Measurements from ENCODE around the gene CYTH4.

Gene CYTH4

DNA sequence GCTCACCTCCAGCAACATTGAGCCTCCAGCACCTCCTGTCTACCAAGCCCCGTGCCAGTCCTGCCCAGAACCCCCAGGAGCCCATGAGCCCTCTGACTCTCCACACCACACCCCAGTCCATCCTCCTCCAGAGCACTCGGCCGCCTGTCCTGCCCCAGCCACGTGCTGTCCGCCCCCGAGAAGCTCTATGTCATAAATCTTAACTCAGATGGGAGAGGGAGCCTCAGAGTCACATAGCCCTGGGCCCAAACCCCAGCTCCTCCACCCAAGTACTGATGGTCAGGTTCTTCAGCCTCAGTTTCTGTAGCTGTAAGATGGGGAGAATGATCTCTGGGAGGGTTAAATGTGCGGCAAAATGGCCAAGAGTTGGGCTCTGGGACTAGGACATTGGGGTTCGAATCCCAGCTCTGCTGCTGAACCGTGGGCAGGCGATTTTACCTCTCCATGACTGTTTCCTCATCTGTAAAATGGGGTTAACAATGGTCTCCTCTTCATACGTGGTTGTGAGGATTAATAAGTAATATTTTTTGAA lies 27.8 kb downstream of the CYTH4 start:
- DNase-seq (ENCODE audit: low read depth, low spot score): no peak

GRCh38 chr22:37310815-37311595 lies 28.7 kb downstream of the CYTH4 start:
- no peak for DNase-seq (ENCODE audit: low read depth, low spot score)

GRCh38 chr22:37311761-37312312 lies 29.5 kb downstream of the CYTH4 start:
- DNase-seq (ENCODE audit: low read depth, low spot score): no peak

GRCh38 chr22:37312549-37313183 lies 30.4 kb downstream of the CYTH4 start:
- DNase-seq (ENCODE audit: low read depth, low spot score): no peak

GRCh38 chr22:37313376-37314314 lies 31.3 kb downstream of the CYTH4 start:
- no peak for DNase-seq (ENCODE audit: low read depth, low spot score)

GRCh38 chr22:37314315-37315074 lies 32.2 kb downstream of the CYTH4 start:
- DNase-seq (ENCODE audit: low read depth, low spot score): no peak

- no peak for DNase-seq (ENCODE audit: low read depth, low spot score)
Measured at GRCh38 chr22:37316405-37316804, 34.1 kb downstream of the CYTH4 start.

- DNase-seq (ENCODE audit: low read depth, low spot score): peak; percentile 94
Measured at GRCh38 chr22:37316875-37317371, 34.6 kb downstream of the CYTH4 start.

- DNase-seq (ENCODE audit: low read depth, low spot score): no peak
Measured at GRCh38 chr22:37317698-37318210, 35.4 kb downstream of the CYTH4 start.

GRCh38 chr22:37318364-37319109 lies 36.2 kb downstream of the CYTH4 start:
- no peak for DNase-seq (ENCODE audit: low read depth, low spot score)

- DNase-seq (ENCODE audit: low read depth, low spot score): no peak
Measured at GRCh38 chr22:37319469-37319868, 37.2 kb downstream of the CYTH4 start.

DNA sequence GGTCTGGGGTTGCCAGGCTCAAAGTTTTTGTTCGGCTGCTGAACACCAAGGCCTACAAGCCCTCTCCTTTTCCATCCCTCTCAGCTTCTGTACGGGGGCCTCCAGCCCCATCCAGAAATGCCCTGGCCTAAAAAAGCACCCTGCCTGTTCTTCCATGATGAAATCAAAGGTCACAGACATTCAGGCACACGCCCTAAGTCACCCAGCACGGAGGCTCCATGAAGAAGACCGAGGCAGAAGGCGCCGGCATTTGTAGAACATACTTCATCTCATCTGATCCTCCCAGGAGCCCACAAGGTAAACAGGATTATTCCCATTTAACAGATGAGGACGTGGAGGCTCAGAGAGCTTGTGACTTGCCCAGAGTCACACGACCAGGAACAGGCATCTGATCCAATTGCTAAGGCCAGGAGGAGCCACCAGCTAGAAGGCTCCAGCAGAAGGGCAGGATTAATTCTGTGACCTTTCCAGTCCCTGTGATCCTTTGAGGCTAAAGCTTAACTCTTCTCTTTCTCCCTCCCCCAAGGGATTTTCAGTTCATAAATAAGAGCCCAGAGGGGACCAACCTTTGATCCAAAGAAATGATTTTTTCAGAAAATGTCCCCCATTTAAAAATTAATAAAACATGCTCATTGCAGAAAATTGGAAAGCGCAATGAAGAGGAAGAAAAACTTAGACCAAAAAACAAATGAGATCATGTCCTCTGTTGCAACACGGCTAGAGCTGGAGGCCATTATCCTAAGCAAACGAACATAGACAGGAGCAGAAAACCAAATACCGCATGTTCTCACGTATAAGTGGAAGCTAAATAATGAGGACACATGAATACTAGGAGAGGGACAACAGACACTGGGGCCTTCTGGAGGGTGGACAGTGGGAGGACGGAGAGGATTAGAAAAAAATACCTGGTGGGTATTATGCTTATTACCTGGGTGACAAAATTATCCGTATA lies 38.7 kb downstream of the CYTH4 start:
- DNase-seq (ENCODE audit: low read depth, low spot score): no peak

GRCh38 chr22:37324340-37325038 lies 42.2 kb downstream of the CYTH4 start:
- DNase-seq (ENCODE audit: low read depth, low spot score): no peak

DNA sequence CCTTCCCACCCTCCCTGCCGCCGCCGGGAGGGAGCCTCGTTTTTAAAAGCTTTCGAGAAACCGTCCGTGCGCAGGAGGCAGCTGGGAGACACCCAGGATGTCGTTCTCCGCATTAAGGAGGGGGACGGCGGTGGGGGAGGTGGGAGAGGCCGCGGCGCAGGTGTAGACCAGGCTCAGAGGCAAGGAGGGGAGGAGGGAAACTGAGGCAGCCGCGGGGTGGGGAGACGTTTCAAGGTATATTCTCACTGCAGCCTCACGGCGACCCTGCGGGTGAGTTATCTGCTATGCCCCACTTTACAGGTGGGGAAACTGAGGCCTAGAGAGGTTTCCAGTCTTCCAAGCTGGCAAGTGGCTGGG lies 42.7 kb downstream of the CYTH4 start:
- no peak for DNase-seq (ENCODE audit: low read depth, low spot score)

DNA sequence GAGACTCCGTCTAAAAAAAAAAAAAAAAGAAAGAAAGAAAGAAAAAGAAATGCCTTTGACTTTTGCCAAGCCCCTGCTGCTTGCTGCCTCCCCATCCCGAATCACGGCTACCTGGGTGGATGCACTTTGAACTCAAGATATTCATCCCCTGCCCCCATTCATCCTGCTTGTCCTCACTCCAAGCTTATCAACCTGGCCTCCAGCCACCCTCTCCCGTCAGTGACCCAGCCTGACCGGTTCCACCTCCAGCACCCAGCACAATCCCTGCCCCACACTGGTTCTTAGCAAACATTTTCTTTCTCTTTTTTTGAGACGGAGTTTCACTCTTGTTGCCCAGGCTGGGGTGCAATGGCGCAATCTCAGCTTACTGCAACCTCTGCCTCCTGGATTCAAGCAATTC lies 44.4 kb downstream of the CYTH4 start:
- DNase-seq (ENCODE audit: low read depth, low spot score): no peak

DNA sequence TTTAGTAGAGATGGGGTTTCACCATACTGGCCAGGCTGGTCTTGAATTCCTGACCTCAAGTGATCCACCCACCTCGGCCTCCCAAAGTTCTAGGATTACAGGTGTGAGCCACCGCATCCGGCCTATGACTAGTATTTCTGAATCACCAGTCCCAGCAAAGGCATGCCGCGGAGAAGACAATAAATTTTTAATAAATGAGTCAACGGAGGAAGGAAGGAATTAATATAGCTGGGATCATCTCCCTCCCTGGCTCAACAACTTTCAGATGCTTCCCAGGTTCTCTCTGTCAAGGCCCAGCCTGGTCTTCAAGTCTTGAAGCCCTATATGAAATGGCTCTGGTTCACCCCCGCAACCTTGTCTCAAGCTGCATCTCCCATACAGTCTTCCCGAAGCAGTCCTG lies 45.7 kb downstream of the CYTH4 start:
- peak; percentile 48 for DNase-seq (ENCODE audit: low read depth, low spot score)

DNA sequence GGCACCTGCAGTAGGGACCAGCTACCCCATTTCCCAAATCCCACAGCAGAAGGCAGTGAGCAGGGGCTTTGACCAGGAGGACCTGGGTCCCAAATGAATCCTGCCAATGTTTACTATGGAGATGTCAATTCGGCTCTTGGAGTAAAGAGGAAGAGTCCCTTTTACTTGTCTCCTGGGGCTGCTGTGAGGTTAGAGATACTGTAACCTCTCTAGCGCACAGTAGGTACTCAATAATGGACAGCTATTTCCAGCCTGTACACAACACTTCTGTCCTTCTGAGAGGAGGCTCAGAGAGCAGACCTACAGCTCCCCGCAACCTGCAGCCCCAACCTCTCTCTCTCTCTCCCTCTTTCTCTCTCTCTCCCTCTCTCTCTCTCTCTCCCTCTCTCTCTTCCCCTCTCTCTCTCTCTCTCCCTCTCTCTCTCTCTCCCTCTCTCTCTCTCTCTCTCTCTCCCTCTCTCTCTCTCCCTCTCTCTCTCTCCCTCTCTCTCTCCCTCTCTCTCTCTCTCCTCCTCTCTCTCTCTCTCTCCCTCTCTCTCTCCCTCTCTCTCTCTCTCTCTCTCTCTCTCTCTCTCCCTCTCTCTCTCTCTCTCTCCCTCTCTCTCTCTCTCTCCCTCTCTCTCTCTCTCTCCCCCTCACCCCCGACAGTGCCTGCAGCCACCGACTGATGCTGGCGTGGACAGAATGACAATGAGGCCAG lies 46.4 kb downstream of the CYTH4 start:
- peak; percentile 52 for DNase-seq (ENCODE audit: low read depth, low spot score)

Data from astrocyte of the hippocampus (primary cell).